Keratinocyte (primary cell): ENCODE measurements around the gene SLC25A14. TPM values are rescaled to one million over a fixed set of nuclear protein-coding genes. Genes with fewer than 3 reads are reported as not detected.

Experiments used
- DNase-seq: peaks from one replicate; pipeline ENCODE4 v3.0.0-alpha.2; 2011; ENCODE audit warnings: low read depth, missing footprints, low spot score
- FAIRE-seq: peaks from 2 replicates; lab custom pipeline; 2011; peaks lifted over from hg19 to GRCh38; lab: Jason Lieb, UNC
- H2AFZ ChIP-seq: 2 replicates; pipeline ENCODE4 v1.6.0; 2012; ENCODE audit warnings: low read length, control low read depth, inconsistent platforms; ENCODE audit not compliant: control insufficient read depth
- H3K27ac ChIP-seq: 2 replicates; pipeline ENCODE4 v1.5.1; 2011; ENCODE audit warnings: low read length; ENCODE audit not compliant: control insufficient read depth, insufficient read depth
- H3K27me3 ChIP-seq: 3 replicates; pipeline ENCODE4 v1.6.0; 2011; ENCODE audit warnings: low read length; ENCODE audit not compliant: control insufficient read depth, insufficient read depth; ENCODE audit errors: extremely low read depth
- H3K36me3 ChIP-seq, 2 experiments: 2 replicates in 1 of 2; 3 replicates in 1 of 2; pipeline ENCODE4 v1.5.1; 2011; ENCODE audit warnings: low read length in 2 of 2, mild to moderate bottlenecking in 1 of 2; ENCODE audit not compliant: control insufficient read depth in 2 of 2, insufficient read depth in 2 of 2; ENCODE audit errors: extremely low read depth in 1 of 2
- H3K4me1 ChIP-seq: 3 replicates; pipeline ENCODE4 v1.5.1; 2011; ENCODE audit warnings: low read length; ENCODE audit not compliant: control insufficient read depth, insufficient read depth; ENCODE audit errors: extremely low read depth
- H3K4me2 ChIP-seq: 3 replicates; pipeline ENCODE4 v1.6.0; 2011; ENCODE audit warnings: low read depth, low read length; ENCODE audit not compliant: control insufficient read depth, insufficient read depth; ENCODE audit errors: extremely low read depth
- H3K4me3 ChIP-seq, 3 experiments: fragments of 200-600 bp in 1 of 3; sonication (generic) in 1 of 3; 2 replicates in 2 of 3; 3 replicates in 1 of 3; pipeline ENCODE4 v1.5.1; 2011 to 2016; ENCODE audit warnings: low read length in 3 of 3, mild to moderate bottlenecking in 3 of 3, control low read depth in 2 of 3, inconsistent platforms in 1 of 3, low read depth in 1 of 3, mixed read lengths in 1 of 3, mixed run types in 1 of 3, moderate library complexity in 1 of 3; ENCODE audit not compliant: control insufficient read depth in 2 of 3, insufficient read depth in 2 of 3; ENCODE audit errors: extremely low read depth in 1 of 3
- H3K79me2 ChIP-seq: 2 replicates; pipeline ENCODE4 v1.6.0; 2012; ENCODE audit warnings: low read length; ENCODE audit not compliant: control insufficient read depth, insufficient read depth
- H3K9ac ChIP-seq: 3 replicates; pipeline ENCODE4 v1.6.0; 2011; ENCODE audit warnings: low read length; ENCODE audit not compliant: control insufficient read depth, insufficient read depth; ENCODE audit errors: extremely low read depth
- H3K9me1 ChIP-seq: 3 replicates; pipeline ENCODE4 v1.6.0; 2011; ENCODE audit warnings: low read length; ENCODE audit not compliant: control insufficient read depth, insufficient read depth; ENCODE audit errors: extremely low read depth
- H3K9me3 ChIP-seq: 2 replicates; pipeline ENCODE4 v1.5.1; 2012; ENCODE audit warnings: low read depth, low read length; ENCODE audit not compliant: control insufficient read depth
- H4K20me1 ChIP-seq: 3 replicates; pipeline ENCODE4 v1.6.0; 2011; ENCODE audit warnings: low read length; ENCODE audit not compliant: control insufficient read depth, insufficient read depth; ENCODE audit errors: extremely low read depth
- EZH2 ChIP-seq: IDR thresholded peaks from one replicate; pipeline ENCODE4 v1.6.1; 2012; ENCODE audit warnings: inconsistent platforms, mild to moderate bottlenecking, low read length, moderate library complexity
- dilution Hi-C: fragments of 300-500 bp; cut with MboI; formaldehyde crosslinking; loops from one replicate; pipeline ENCODE4 v1.7.0; 2020; ENCODE audit warnings: low sequenced_read_pairs; ENCODE audit not compliant: extremely low pct_ligation_motif_present
- polyA plus RNA-seq, 5 experiments: library from polyadenylated mRNA; depleted of rRNA in 3 of 5; stranded (reverse) in 3 of 5; stranded (forward) in 1 of 5; unstranded in 1 of 5; fragments of >200 nt; gene quantifications; 1 replicate in 1 of 5; 2 replicates in 3 of 5; 3 replicates in 1 of 5; pipeline versions ENCODE4 v1.2.1 to v1.2.3, GENCODE V29; 2011 to 2012; ENCODE audit warnings: missing spikeins in 2 of 5, low read depth in 1 of 5, low replicate concordance in 1 of 5
- TF ChIP-seq, protein P1 (sequence below), 3 experiments: IDR thresholded peaks in 1 of 3; conservative IDR thresholded peaks in 1 of 3; optimal IDR thresholded peaks in 1 of 3; 2 replicates in 2 of 3; 3 replicates in 1 of 3; pipeline versions ENCODE3 to v1.5.1; 2011; ENCODE audit warnings: low read length in 3 of 3, mild to moderate bottlenecking in 3 of 3, moderate library complexity in 2 of 3, control low read depth in 1 of 3, inconsistent platforms in 1 of 3; ENCODE audit not compliant: insufficient read depth in 2 of 3; ENCODE audit errors: extremely low read depth in 1 of 3

SLC25A14 gene
- polyA plus RNA-seq, 1 donor (not counting 4 experiments of a cell fraction or from before 2014, with no cell fraction given): 19.4 TPM

DNA sequence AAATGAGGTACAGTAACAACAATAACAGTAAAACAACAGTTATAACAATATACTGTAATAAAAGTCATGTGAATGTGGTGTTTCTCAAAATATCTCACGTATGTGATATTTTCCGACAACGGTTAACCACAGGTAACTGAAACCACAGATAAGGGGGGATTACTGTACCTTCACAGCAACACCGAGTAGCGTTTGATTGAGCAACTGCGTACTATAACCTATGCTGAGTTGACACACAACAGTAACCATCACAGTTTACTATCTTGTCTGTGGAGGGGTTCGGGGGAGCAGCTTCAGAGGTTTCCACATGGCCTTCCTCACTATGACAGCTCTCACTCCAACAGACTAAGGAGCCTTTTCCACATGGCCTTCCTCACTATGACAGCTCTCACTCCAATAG, 75.5 kb downstream of the SLC25A14 start:
- H3K79me2 ChIP-seq: no peaks in the 10 kb centered on the region
- no peaks in the 10 kb centered on the region for H4K20me1 ChIP-seq
- H3K9me3 ChIP-seq: no peaks in the 10 kb centered on the region
- DNase-seq: no peak
- H3K27ac ChIP-seq: no peak overlapping the region
- FAIRE-seq: no peak
- no peak overlapping the region for H2AFZ ChIP-seq
- no peaks in the 10 kb centered on the region for H3K27me3 ChIP-seq
- no peak overlapping the region for H3K4me2 ChIP-seq
- H3K9me1 ChIP-seq: no peaks in the 10 kb centered on the region
- H3K4me1 ChIP-seq: no peaks in the 10 kb centered on the region
- no peak for TF ChIP-seq EZH2
- TF ChIP-seq, protein P1, sequence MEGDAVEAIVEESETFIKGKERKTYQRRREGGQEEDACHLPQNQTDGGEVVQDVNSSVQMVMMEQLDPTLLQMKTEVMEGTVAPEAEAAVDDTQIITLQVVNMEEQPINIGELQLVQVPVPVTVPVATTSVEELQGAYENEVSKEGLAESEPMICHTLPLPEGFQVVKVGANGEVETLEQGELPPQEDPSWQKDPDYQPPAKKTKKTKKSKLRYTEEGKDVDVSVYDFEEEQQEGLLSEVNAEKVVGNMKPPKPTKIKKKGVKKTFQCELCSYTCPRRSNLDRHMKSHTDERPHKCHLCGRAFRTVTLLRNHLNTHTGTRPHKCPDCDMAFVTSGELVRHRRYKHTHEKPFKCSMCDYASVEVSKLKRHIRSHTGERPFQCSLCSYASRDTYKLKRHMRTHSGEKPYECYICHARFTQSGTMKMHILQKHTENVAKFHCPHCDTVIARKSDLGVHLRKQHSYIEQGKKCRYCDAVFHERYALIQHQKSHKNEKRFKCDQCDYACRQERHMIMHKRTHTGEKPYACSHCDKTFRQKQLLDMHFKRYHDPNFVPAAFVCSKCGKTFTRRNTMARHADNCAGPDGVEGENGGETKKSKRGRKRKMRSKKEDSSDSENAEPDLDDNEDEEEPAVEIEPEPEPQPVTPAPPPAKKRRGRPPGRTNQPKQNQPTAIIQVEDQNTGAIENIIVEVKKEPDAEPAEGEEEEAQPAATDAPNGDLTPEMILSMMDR (optimal IDR thresholded peaks at IDR 0.05 in 1 of 3, IDR thresholded peaks at IDR 0.05 in 1 of 3, conservative IDR thresholded peaks at IDR 0.05 in 1 of 3; ENCODE audit: extremely low read depth in 1 of 3, insufficient read depth in 2 of 3, low read length in 3 of 3): no peak
- H3K4me3 ChIP-seq: no peak overlapping the region
- dilution Hi-C loops: no loop called here
- peaks cover 0 to 1% of the 10 kb centered on the region in 2 experiments for H3K36me3 ChIP-seq
- H3K9ac ChIP-seq: no peak overlapping the region

DNA sequence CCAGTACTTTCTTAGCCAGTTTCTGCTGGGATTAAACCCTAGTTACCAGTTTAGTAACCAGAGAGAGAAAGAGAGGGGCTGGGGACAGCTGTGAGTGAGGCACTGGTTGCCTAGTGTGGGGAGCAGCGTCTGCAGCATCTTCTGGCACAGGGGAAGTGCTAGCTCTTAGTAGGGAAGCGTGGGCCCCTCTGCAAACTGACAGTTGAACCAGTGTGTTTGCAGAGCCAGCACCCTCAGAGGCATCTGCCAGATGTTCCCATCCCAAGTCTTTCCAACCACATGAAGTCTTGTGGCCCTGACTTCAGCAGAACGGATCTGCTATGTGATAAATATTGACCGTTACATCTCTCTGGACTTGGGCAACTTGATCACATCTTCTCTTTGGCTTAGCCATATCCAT, 77.1 kb downstream of the SLC25A14 start:
- Histone ChIP-seq H3K27ac (no peak overlapping the region), H3K27me3 (no peaks in the 10 kb centered on the region), H3K4me3 (no peak overlapping the region), H2AFZ (no peak overlapping the region), H3K9me1 (no peaks in the 10 kb centered on the region), H4K20me1 (no peaks in the 10 kb centered on the region), H3K79me2 (no peaks in the 10 kb centered on the region), H3K36me3 (no peaks in the 10 kb centered on the region), H3K4me2 (no peak overlapping the region), H3K9ac (no peak overlapping the region), H3K9me3 (no peaks in the 10 kb centered on the region), H3K4me1 (no peaks in the 10 kb centered on the region)
- no peak for FAIRE-seq
- dilution Hi-C loops: no loop called here
- no peak for TF ChIP-seq EZH2
- TF ChIP-seq, protein P1 (optimal IDR thresholded peaks at IDR 0.05 in 1 of 3, IDR thresholded peaks at IDR 0.05 in 1 of 3, conservative IDR thresholded peaks at IDR 0.05 in 1 of 3; ENCODE audit: extremely low read depth in 1 of 3, insufficient read depth in 2 of 3, low read length in 3 of 3): no peak
- DNase-seq: no peak
